COR-L47 (cell line): ENCODE measurements around the gene SLC12A5.

ENCODE experiments used
- DNase-seq: peaks from one replicate; lab custom pipeline; 2025; lab: John Stamatoyannopoulos, UW

Gene SLC12A5

GRCh38 chr20:46056027-46056833 is 27.2 kb downstream of the SLC12A5 start:
- DNase-seq: no peak

DNA sequence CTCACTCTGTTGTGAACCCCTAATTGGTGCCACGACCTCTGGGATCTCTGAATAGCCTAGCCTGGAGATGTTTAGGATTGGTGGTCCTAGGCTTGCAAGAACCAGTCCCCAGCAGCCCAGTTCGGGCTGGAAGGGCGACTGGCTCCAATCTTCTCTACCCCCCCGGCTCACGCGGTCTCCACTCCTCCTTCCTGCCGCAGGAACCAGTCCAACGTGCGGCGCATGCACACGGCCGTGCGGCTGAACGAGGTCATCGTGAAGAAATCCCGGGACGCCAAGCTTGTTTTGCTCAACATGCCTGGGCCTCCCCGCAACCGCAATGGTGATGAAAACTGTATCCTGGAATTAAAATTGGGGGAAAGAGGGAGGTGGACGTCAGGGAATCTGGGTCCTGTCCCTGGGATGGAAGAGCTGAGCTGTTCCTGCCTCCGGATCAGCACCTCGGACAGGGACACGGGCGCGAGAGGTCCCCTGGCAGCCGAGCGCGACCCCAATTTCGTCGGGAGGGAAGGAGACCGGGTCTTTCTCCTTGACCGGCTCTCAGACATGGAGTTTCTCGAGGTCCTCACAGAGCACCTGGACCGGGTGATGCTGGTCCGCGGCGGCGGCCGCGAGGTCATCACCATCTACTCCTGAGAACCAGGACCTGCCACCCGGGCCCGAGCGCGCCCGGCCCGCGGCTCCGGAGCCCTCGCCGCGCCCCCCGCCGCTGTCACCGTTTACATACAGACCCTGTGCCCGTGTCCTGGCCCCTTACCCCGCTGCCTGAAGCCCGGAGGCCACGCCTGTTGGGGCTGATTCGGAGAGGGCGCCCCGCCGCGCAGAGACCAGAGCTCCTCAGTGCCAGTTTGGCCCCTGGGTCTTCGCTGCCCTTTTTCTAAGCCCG is 28.2 kb downstream of the SLC12A5 start:
- DNase-seq: no peak

GRCh38 chr20:46057856-46058598 is 29.0 kb downstream of the SLC12A5 start:
- no peak for DNase-seq

- DNase-seq: no peak
These were observed 29.7 kb downstream of the SLC12A5 start for GRCh38 chr20:46058599-46059281.

DNA sequence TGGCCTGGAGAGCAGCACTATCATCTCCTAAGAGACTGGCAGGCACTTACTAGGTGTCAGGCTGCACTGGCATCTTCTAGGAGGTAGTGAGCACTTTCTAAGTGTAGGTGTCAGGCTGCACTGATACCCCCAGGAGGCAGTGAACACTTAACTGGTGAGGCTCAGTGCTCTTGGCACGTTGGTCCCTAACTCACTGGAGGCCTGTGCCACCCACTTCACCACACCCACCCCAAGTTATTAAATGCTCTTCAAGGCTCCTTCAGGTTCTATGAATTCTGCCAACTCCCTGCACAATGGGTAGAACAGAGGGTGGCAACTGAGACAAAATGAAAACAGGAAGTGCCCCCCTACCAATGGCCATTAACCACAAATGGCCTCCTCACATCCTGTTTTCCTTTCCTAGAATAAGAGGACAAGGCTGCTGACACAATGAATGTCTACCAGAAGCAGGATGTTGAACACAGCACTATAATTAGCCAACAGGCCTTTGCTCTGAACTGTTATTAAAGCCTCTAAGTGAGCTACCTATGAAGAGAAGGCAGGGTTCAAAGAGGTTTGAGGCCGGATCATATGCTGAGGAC is 31.4 kb downstream of the SLC12A5 start:
- peak; percentile 64 for DNase-seq

GRCh38 chr20:46060975-46061374 is 32.0 kb downstream of the SLC12A5 start:
- DNase-seq: no peak

DNA sequence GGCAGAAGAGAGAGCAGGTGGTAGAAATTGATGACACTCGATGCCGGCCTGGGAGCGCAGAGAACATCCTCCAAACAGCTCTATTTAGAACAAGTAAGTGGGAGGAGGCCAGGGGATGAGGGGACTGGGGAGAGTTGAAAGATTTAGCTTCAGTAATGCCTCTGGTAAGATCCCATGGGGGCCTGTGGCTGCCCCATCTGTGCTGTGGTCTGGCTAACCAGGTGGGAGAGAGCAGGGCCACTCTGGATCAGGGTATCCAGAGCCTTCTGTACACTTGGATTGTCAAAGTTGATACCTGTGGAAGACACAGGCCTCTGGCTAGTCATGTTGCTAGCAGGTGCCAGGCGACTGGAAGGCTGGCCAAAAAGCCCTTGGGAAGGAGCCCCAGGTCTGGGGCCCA is 33.1 kb downstream of the SLC12A5 start:
- no peak for DNase-seq

DNA sequence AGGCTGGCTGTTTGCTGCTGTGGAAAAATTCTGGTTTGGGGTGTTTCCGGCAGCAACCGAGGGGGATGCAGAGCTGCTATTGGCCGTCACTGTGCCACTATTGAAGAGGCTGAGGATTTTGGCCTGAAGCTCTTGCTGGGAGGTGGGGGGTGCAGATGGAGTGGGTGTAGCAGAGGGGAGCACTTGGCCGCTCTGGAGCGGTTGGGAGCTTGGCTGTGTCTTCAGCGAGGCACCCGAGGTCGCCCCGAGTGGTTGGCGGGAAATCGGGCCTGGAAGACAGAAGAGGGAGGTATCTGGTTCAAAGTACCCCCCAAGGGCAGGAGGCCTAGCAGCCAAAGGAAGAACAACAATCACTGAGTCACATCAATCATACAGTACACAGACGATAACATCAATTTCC is 33.6 kb downstream of the SLC12A5 start:
- no peak for DNase-seq

DNA sequence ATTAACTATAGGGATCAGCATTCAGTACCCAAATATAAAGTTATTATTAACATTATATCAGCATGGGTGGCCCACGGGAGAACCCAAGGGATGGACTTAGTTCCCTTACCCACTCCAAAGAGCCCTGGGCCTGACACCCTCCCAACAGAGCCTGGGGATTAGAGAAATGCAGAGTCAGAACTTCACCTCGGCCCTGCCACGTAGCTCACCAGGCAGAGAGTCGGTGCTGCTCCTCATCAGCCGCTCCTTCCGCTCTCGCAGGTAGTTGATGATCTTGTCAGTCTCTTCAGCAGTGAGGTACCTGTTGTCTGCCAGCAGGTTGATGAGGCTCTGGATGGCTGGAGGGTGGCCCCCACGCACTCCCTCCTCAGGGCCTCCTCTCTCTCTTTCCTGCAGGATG is 34.1 kb downstream of the SLC12A5 start:
- DNase-seq: no peak

DNA sequence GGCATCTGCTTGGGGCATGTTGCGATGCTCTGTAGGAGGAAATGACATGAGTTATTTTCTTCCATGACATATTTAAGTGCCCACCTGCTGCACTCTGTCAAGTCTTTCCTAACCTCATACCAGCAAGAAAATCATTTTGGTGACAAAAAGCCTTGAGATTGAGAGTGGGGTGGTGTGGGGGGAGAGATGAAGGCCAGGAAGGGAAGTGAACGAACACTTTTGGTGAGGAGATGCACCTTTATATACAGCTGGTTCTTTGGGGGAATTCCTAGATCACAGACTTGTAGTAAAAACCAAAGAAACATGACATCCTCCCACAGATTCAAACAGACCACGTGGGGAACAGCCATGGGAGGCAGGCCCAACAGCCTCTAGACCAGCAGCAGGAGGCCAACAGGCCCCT is 34.6 kb downstream of the SLC12A5 start:
- DNase-seq: no peak

- DNase-seq: no peak
These were observed 36.0 kb downstream of the SLC12A5 start for GRCh38 chr20:46065006-46065405.

DNA sequence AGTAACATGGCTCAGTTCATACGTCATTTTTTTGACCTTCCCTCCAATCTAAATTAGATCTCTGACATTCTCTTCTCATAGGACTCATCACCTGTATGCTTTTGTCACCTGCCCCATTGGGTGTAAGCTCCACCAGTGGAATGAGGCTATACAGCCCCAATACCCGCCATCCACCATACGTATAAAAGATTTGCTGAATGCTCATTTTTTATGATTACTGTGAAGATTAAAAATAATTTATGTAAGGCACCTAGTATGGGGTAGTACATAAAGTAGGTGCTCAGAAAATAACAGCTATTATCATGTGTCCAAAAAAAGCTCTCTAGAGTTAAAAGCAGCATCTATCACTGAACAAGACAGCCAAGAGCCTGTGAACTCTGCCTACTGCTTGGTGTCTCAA is 36.7 kb downstream of the SLC12A5 start:
- DNase-seq: no peak

GRCh38 chr20:46070215-46070900 is 41.3 kb downstream of the SLC12A5 start:
- DNase-seq: no peak

DNA sequence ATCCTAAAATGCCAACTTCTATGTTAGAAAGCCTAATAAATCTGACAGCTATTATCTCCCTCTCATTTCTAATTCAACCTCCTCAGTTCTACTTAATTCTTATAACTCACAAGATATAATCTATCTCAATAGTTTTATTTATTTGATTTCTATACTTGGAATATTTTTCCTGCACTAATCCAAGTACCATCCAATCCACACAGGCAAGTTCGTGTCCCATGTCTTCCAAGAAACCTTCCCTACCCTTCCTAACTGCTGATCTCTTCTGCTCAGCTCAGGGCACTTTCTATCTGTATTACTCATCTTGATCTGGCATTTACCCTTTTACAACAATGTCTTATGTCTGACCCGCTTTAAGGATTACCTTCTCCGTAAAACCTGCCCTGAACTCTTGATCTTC is 42.6 kb downstream of the SLC12A5 start:
- DNase-seq: no peak

GRCh38 chr20:46073024-46073423 is 44.0 kb downstream of the SLC12A5 start:
- DNase-seq: no peak

GRCh38 chr20:46073443-46073842 is 44.4 kb downstream of the SLC12A5 start:
- no peak for DNase-seq

DNA sequence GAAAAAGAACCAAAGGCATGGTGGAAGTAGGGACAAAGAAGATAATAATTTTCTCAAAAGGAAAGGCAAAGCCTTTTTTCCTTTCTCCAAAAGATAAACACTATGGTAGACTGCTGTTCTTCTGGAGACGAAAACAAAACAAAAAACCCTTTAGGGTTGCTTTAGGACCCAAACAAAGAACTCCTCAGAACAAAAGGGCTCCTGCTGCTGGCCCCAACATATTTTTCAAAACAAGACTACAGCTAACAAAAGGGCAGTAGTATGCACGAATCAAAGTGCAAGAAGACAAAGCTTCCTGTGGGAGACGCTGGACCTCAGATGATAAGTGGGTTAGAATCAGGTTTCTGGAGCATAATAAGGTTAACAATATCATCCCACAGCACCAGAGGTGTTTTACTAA is 45.0 kb downstream of the SLC12A5 start:
- DNase-seq: no peak

DNA sequence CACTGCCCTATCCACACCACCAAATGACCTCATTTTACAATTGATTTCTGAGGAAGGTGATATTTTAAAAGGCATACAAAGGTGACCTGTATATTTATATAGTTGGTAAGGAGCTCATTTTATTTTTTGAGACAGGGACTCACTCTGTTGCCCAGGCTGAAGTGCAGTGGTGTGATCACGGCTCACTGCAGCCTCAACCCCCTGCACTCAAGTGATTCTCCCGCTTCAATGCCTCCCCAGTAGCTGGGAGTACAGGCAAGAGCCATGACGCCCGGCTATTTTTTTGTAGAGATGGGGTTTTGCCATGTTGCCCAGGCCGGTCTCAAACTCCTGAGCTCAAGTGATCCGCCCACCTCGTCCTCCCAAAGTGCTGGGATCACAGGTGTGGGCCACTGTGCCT is 47.8 kb downstream of the SLC12A5 start:
- no peak for DNase-seq

GRCh38 chr20:46077642-46078305 is 48.8 kb downstream of the SLC12A5 start:
- no peak for DNase-seq

GRCh38 chr20:46078954-46079353 is 49.9 kb downstream of the SLC12A5 start:
- no peak for DNase-seq
